Measurements from ENCODE around the gene EPHA6. TPM values are rescaled to one million over a fixed set of nuclear protein-coding genes. Genes with fewer than 3 reads are reported as not detected.

Gene EPHA6
- total and polyA plus RNA-seq, 8 donors: 0.23 to 0.79 (median 0.41) TPM

DNA sequence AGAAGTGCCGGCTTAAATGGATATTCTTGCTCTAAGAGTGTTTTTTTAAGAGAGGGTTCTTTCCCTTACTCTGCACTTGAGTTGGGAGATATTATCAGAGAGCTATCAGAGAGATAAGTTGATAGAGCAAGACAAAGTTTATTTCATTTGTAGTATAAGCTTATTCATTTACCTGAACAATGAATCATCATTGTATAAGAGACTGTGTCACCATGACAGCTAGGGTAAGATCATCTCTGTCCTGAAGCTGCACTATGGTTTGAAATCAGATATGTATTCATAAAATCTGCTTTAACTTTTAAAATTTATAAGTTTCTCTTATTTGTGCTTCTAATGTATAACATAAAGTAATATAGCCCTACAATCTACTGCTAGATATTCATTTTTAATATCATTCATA is 822.1 kb downstream of the EPHA6 start:
- no peak for ATAC-seq

DNA sequence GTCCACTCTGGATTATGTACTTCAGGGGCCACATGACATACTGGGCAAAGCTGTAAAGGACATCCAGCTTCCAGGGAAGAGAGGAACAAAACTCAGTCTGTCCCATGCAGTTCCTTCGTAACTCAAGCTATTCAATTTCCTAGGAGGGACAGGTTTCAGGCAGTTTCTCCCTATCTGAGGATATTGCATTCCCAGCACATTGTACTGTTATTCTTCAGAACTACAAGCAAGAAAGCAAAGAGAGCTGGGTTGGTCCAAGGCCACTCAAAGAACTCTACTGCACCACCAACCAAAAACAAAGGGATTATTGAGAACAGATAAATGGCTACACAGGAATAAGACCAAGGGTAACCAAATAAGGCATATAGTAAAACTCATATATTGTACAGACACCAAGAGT is 832.5 kb downstream of the EPHA6 start:
- H3K4me1 ChIP-seq: no peaks in the 10 kb centered on the region
- H3K27me3 ChIP-seq: no peaks in the 10 kb centered on the region
- H3K9me3 ChIP-seq: no peaks in the 10 kb centered on the region
- H3K4me3 ChIP-seq: no peak overlapping the region
- TF ChIP-seq, protein P1, sequence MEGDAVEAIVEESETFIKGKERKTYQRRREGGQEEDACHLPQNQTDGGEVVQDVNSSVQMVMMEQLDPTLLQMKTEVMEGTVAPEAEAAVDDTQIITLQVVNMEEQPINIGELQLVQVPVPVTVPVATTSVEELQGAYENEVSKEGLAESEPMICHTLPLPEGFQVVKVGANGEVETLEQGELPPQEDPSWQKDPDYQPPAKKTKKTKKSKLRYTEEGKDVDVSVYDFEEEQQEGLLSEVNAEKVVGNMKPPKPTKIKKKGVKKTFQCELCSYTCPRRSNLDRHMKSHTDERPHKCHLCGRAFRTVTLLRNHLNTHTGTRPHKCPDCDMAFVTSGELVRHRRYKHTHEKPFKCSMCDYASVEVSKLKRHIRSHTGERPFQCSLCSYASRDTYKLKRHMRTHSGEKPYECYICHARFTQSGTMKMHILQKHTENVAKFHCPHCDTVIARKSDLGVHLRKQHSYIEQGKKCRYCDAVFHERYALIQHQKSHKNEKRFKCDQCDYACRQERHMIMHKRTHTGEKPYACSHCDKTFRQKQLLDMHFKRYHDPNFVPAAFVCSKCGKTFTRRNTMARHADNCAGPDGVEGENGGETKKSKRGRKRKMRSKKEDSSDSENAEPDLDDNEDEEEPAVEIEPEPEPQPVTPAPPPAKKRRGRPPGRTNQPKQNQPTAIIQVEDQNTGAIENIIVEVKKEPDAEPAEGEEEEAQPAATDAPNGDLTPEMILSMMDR (IDR thresholded peaks at IDR 0.05): no peak
- no peak for DNase-seq
- intact Hi-C loops (cut with DNase I): no loop called here
- H3K27ac ChIP-seq: no peak overlapping the region
- no peaks in the 10 kb centered on the region for H3K36me3 ChIP-seq
- no peak for ATAC-seq

More for the DNA sequence above, 822.1 kb downstream of the EPHA6 start:
- TF ChIP-seq, protein P1 (IDR thresholded peaks at IDR 0.05): no peak
- intact Hi-C loops (cut with DNase I): no loop called here
- H3K4me3 ChIP-seq: no peak overlapping the region
- no peaks in the 10 kb centered on the region for H3K27me3 ChIP-seq
- no peak for DNase-seq
- no peaks in the 10 kb centered on the region for H3K4me1 ChIP-seq
- H3K27ac ChIP-seq: no peak overlapping the region
- no peaks in the 10 kb centered on the region for H3K36me3 ChIP-seq
- H3K9me3 ChIP-seq: peaks cover 0 to 1% of the 10 kb centered on the region in 2 donors

DNA sequence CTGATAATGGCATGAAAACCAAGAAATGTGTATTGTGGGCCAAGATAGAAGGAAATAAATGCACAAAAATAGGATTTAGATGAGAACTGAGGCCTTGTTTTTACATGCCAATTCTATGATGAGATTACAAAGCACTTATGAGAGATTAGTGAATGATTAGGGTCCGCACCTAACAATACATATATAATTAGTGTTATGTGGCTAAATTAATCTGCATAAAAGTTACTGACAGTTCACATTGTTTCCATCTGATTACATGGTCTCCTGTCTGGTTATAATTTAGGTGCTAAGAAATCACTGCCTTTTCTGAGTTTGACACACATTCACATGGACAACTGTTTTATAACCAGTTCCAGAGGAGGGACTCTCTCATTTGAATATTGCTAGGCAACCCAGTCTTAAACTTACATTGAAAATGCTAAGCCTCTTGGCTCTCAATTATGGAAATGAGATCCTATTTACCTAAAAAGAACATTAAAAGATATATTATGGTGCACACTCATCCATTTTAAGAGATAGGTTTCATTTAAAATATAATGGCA is 833.1 kb downstream of the EPHA6 start:
- TF ChIP-seq, protein P1 (IDR thresholded peaks at IDR 0.05): no peak
- Histone ChIP-seq H3K9me3 (no peaks in the 10 kb centered on the region), H3K27me3 (no peaks in the 10 kb centered on the region), H3K4me3 (no peak overlapping the region), H3K27ac (no peak overlapping the region), H3K4me1 (no peaks in the 10 kb centered on the region), H3K36me3 (no peaks in the 10 kb centered on the region)
- intact Hi-C loops (cut with DNase I): no loop called here
- no peak for ATAC-seq
- DNase-seq: no peak

DNA sequence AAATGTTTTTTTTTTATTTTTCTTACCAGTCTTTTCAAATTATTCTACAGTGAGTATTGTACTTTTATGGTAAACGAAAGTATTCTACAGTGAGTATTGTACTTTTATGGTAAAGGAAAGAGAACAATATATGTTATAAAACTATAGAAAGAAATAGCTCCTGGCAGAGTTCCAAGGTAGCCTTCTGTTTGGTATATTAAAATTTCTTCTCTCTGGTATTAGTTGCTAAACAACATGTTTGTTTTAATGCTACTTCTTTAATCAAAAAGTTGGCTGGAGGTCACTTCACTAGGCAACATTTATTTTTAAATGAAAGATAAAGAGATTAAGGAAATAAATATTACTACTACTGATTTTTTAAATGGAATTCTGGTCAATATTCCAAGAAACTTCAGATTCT is 841.6 kb downstream of the EPHA6 start:
- DNase-seq: peak in 2 of 4 donors; percentile 17 to 21
- H3K4me1 ChIP-seq: no peaks in the 10 kb centered on the region
- H3K36me3 ChIP-seq: no peaks in the 10 kb centered on the region
- ATAC-seq: no peak
- no peak overlapping the region for H3K4me3 ChIP-seq
- intact Hi-C loops (cut with DNase I): no loop called here
- H3K27ac ChIP-seq: no peak overlapping the region
- no peaks in the 10 kb centered on the region for H3K9me3 ChIP-seq
- H3K27me3 ChIP-seq: no peaks in the 10 kb centered on the region
- TF ChIP-seq, protein P1 (IDR thresholded peaks at IDR 0.05): no peak

DNA sequence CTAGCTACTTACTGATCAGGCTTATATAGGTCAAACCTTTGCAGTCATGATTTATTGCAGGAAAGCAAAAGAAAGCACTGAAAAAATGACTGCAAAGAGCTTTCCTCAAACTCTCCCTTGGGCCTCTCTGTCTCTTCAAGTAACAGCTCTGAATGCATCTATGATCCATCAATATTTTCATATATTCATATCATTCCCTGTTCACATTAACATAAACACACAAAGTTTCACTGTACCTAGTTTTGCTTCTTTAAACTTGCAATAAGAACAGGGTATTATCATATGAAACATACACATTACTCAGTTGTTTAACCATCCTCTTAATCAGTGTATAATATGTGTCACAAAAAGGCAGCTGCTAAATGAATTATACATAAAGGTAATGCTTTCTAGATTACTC is 842.2 kb downstream of the EPHA6 start:
- ATAC-seq (no peak), DNase-seq (no peak)
- Histone ChIP-seq H3K27me3 (no peaks in the 10 kb centered on the region), H3K4me3 (no peak overlapping the region), H3K4me1 (no peaks in the 10 kb centered on the region), H3K36me3 (no peaks in the 10 kb centered on the region), H3K27ac (no peak overlapping the region), H3K9me3 (no peaks in the 10 kb centered on the region)
- TF ChIP-seq, protein P1 (IDR thresholded peaks at IDR 0.05): no peak
- intact Hi-C loops (cut with DNase I): no loop called here
